Measurements from ENCODE around the gene LYPD1. TPM values are rescaled to one million over a fixed set of nuclear protein-coding genes. Genes with fewer than 3 reads are reported as not detected.

The LYPD1 gene
- total and polyA plus RNA-seq, 9 donors, result 4.7 to 23.5 (median 7.4) TPM

DNA sequence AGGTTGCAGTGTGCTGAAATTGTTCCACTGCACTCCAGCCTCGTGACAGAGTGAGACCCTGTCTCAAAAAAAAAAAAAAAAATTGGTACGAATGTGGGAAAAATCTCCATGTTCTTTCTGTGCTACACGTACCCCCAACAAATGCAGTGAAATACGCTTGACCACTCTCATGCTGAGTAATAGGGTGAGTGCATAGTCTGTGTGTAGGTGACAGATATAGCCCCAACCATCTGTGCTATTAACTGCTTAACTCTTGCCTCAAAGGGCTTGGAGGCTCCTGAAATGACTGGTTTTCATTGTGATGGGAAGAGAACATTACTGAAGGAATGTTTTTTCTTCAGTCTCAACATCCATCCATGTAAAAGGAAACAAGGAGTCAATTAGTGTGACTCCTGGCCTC, 15.7 kb downstream of the LYPD1 start:
- DNase-seq, result no peak
- WGBS (ENCODE audit: insufficient coverage), result no CpG with 5 or more reads among the region's 4 CpGs
- Histone ChIP-seq H3K4me1 (ENCODE audit: control insufficient read depth, insufficient read depth, low read length) (no peaks in the 10 kb centered on the region), H3K27me3 (ENCODE audit: control insufficient read depth, insufficient read depth, low read length) (no peaks in the 10 kb centered on the region), H3K27ac (ENCODE audit: low read length) (no peak overlapping the region), H3K4me3 (ENCODE audit: low read length) (no peak overlapping the region), H3K9me3 (replicated peaks; ENCODE audit: control insufficient read depth, low read depth, low read length) (no peaks in the 10 kb centered on the region), H3K36me3 (ENCODE audit: control insufficient read depth, insufficient read depth, low read length) (no peaks in the 10 kb centered on the region)

GRCh38 chr2:132652474-132652873, 17.5 kb downstream of the LYPD1 start:
- Histone ChIP-seq H3K36me3 (ENCODE audit: control insufficient read depth, insufficient read depth, low read length) (no peaks in the 10 kb centered on the region), H3K4me1 (ENCODE audit: control insufficient read depth, insufficient read depth, low read length) (no peaks in the 10 kb centered on the region), H3K4me3 (ENCODE audit: low read length) (no peak overlapping the region), H3K27ac (ENCODE audit: low read length) (no peak overlapping the region), H3K27me3 (ENCODE audit: control insufficient read depth, insufficient read depth, low read length) (no peaks in the 10 kb centered on the region), H3K9me3 (replicated peaks; ENCODE audit: control insufficient read depth, low read depth, low read length) (no peaks in the 10 kb centered on the region)
- WGBS (ENCODE audit: insufficient coverage), result 64% methylated on average over 4 of the region's 8 CpGs
- no peak for DNase-seq

GRCh38 chr2:132651115-132652045, 18.6 kb downstream of the LYPD1 start:
- WGBS (ENCODE audit: insufficient coverage), result 65% methylated on average over 5 of the region's 12 CpGs
- H3K9me3 ChIP-seq (replicated peaks; ENCODE audit: control insufficient read depth, low read depth, low read length), result no peaks in the 10 kb centered on the region
- DNase-seq, result peak; percentile 40

DNA sequence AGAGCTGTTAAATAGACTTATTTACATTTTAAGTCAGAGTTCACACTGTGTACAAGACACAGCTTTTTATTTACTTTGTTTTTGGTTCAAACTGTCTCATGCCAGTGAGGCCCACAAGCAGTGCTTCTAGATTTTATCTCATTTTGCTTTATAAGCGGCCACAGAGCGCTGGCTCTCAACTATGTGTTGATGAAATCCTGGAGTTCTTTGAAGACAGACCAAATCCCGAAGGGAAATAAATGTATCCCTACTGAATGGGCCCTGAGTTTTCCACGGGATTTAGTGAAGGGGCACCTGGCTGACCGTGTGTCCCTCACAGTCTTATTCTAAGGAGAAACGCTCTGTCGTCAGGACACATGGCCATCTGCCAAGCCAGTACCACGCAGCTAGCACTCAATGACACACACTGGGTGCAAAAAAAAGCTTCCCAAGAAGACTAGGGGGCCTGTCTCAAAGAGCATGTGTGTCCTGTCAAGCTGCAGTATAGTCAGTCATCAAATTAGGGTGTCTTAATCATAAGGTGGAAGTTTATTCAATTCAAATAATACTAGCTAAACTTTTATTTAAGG, 23.4 kb downstream of the LYPD1 start:
- H3K4me1 ChIP-seq (ENCODE audit: control insufficient read depth, insufficient read depth, low read length), result no peaks in the 10 kb centered on the region
- H3K27ac ChIP-seq (ENCODE audit: low read length), result no peak overlapping the region

More at GRCh38 chr2:132651115-132652045, 18.6 kb downstream of the LYPD1 start:
- Histone ChIP-seq H3K36me3 (ENCODE audit: control insufficient read depth, insufficient read depth, low read length) (no peaks in the 10 kb centered on the region), H3K27ac (ENCODE audit: low read length) (no peak overlapping the region), H3K27me3 (ENCODE audit: control insufficient read depth, insufficient read depth, low read length) (no peaks in the 10 kb centered on the region), H3K4me1 (ENCODE audit: control insufficient read depth, insufficient read depth, low read length) (no peaks in the 10 kb centered on the region), H3K4me3 (ENCODE audit: low read length) (no peak overlapping the region)

GRCh38 chr2:132645722-132646539, 24.1 kb downstream of the LYPD1 start:
- DNase-seq, result no peak
- Histone ChIP-seq H3K9me3 (replicated peaks; ENCODE audit: control insufficient read depth, low read depth, low read length) (no peaks in the 10 kb centered on the region), H3K27ac (ENCODE audit: low read length) (no peak overlapping the region), H3K36me3 (ENCODE audit: control insufficient read depth, insufficient read depth, low read length) (no peaks in the 10 kb centered on the region), H3K4me3 (ENCODE audit: low read length) (no peak overlapping the region), H3K27me3 (ENCODE audit: control insufficient read depth, insufficient read depth, low read length) (no peaks in the 10 kb centered on the region), H3K4me1 (ENCODE audit: control insufficient read depth, insufficient read depth, low read length) (no peaks in the 10 kb centered on the region)
- WGBS (ENCODE audit: insufficient coverage), result 66% methylated on average over 7 of the region's 18 CpGs

More for the DNA sequence above, 23.4 kb downstream of the LYPD1 start:
- Histone ChIP-seq H3K9me3 (replicated peaks; ENCODE audit: control insufficient read depth, low read depth, low read length) (no peaks in the 10 kb centered on the region), H3K4me3 (ENCODE audit: low read length) (no peak overlapping the region), H3K36me3 (ENCODE audit: control insufficient read depth, insufficient read depth, low read length) (no peaks in the 10 kb centered on the region), H3K27me3 (ENCODE audit: control insufficient read depth, insufficient read depth, low read length) (no peaks in the 10 kb centered on the region)
- DNase-seq, result no peak
- WGBS (ENCODE audit: insufficient coverage), result 62% methylated on average over 8 of the region's 8 CpGs

DNA sequence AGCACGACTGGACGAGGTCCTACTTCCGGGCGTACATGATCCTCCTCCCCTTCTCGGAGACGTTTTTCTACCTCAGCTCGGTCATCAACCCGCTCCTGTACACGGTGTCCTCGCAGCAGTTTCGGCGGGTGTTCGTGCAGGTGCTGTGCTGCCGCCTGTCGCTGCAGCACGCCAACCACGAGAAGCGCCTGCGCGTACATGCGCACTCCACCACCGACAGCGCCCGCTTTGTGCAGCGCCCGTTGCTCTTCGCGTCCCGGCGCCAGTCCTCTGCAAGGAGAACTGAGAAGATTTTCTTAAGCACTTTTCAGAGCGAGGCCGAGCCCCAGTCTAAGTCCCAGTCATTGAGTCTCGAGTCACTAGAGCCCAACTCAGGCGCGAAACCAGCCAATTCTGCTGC, 24.8 kb downstream of the LYPD1 start:
- no peak overlapping the region for H3K27ac ChIP-seq (ENCODE audit: low read length)
- no peaks in the 10 kb centered on the region for H3K4me1 ChIP-seq (ENCODE audit: control insufficient read depth, insufficient read depth, low read length)
- H3K9me3 ChIP-seq (replicated peaks; ENCODE audit: control insufficient read depth, low read depth, low read length), result no peaks in the 10 kb centered on the region
- no peak for DNase-seq
- WGBS (ENCODE audit: insufficient coverage), result 83% methylated on average over 35 of the region's 35 CpGs
- no peaks in the 10 kb centered on the region for H3K36me3 ChIP-seq (ENCODE audit: control insufficient read depth, insufficient read depth, low read length)
- no peak overlapping the region for H3K4me3 ChIP-seq (ENCODE audit: low read length)
- H3K27me3 ChIP-seq (ENCODE audit: control insufficient read depth, insufficient read depth, low read length), result no peaks in the 10 kb centered on the region

- no peaks in the 10 kb centered on the region for H3K36me3 ChIP-seq (ENCODE audit: control insufficient read depth, insufficient read depth, low read length)
- H3K27ac ChIP-seq (ENCODE audit: low read length), result no peak overlapping the region
- H3K9me3 ChIP-seq (replicated peaks; ENCODE audit: control insufficient read depth, low read depth, low read length), result no peaks in the 10 kb centered on the region
- no peaks in the 10 kb centered on the region for H3K4me1 ChIP-seq (ENCODE audit: control insufficient read depth, insufficient read depth, low read length)
- no peak for DNase-seq
- no CpG with 5 or more reads among the region's 2 CpGs for WGBS (ENCODE audit: insufficient coverage)
- no peaks in the 10 kb centered on the region for H3K27me3 ChIP-seq (ENCODE audit: control insufficient read depth, insufficient read depth, low read length)
- H3K4me3 ChIP-seq (ENCODE audit: low read length), result no peak overlapping the region
Observed at GRCh38 chr2:132642415-132642814, 27.6 kb downstream of the LYPD1 start.

- H3K36me3 ChIP-seq (ENCODE audit: control insufficient read depth, insufficient read depth, low read length), result no peaks in the 10 kb centered on the region
- no peak for DNase-seq
- no peaks in the 10 kb centered on the region for H3K9me3 ChIP-seq (replicated peaks; ENCODE audit: control insufficient read depth, low read depth, low read length)
- no peaks in the 10 kb centered on the region for H3K4me1 ChIP-seq (ENCODE audit: control insufficient read depth, insufficient read depth, low read length)
- no peaks in the 10 kb centered on the region for H3K27me3 ChIP-seq (ENCODE audit: control insufficient read depth, insufficient read depth, low read length)
- H3K4me3 ChIP-seq (ENCODE audit: low read length), result no peak overlapping the region
- H3K27ac ChIP-seq (ENCODE audit: low read length), result no peak overlapping the region
Observed at GRCh38 chr2:132641819-132642218, 28.2 kb downstream of the LYPD1 start.

GRCh38 chr2:132640116-132640515, 29.9 kb downstream of the LYPD1 start:
- no peak for DNase-seq
- H3K4me1 ChIP-seq (ENCODE audit: control insufficient read depth, insufficient read depth, low read length), result no peaks in the 10 kb centered on the region

More at GRCh38 chr2:132640116-132640515, 29.9 kb downstream of the LYPD1 start:
- H3K27ac ChIP-seq (ENCODE audit: low read length), result no peak overlapping the region
- H3K9me3 ChIP-seq (replicated peaks; ENCODE audit: control insufficient read depth, low read depth, low read length), result no peaks in the 10 kb centered on the region
- H3K27me3 ChIP-seq (ENCODE audit: control insufficient read depth, insufficient read depth, low read length), result no peaks in the 10 kb centered on the region
- no peaks in the 10 kb centered on the region for H3K36me3 ChIP-seq (ENCODE audit: control insufficient read depth, insufficient read depth, low read length)
- H3K4me3 ChIP-seq (ENCODE audit: low read length), result no peak overlapping the region
